Left ventricle myocardium inferior (tissue), 1 donor: Measurements from ENCODE around the gene TNFAIP3. TPM values are rescaled to one million over a fixed set of nuclear protein-coding genes. Genes with fewer than 3 reads are reported as not detected.

Experiments used
- DNase-seq: peaks from one replicate; pipeline ENCODE4 v3.0.0-alpha.2; 2020
- H3K27ac ChIP-seq: fragments of 200-600 bp; replicated peaks from 2 replicates; pipeline ENCODE4 v1.8.0; 2021
- H3K27me3 ChIP-seq: fragments of 200-600 bp; 2 replicates; pipeline ENCODE4 v1.8.0; 2021; ENCODE audit warnings: low read depth
- H3K36me3 ChIP-seq: fragments of 200-600 bp; 2 replicates; pipeline ENCODE4 v1.8.0; 2021
- H3K4me1 ChIP-seq: fragments of 200-600 bp; 2 replicates; pipeline ENCODE4 v1.8.0; 2021
- H3K4me3 ChIP-seq: fragments of 200-600 bp; 2 replicates; pipeline ENCODE4 v1.8.0; 2021; ENCODE audit warnings: mild to moderate bottlenecking, moderate library complexity
- H3K9me3 ChIP-seq: fragments of 200-600 bp; replicated peaks from 2 replicates; pipeline ENCODE4 v1.8.0; 2021
- intact Hi-C: fragments of 100-400 bp; cut with micrococcal nuclease; formaldehyde crosslinking; loops from one replicate; pipeline ENCODE4 v1.11.0; 2022
- total RNA-seq: library from RNA; stranded (reverse); fragmentation: NEBNext Ultra II Directional; extraction: Animal tissue kit (Norgen Biotek cat#: 25700); gene quantifications from one replicate; pipeline ENCODE4 v1.2.1, GENCODE V29; 2021
- TF ChIP-seq, protein P1 (sequence below): fragments of 200-600 bp; IDR thresholded peaks from 2 replicates; pipeline ENCODE4 v1.8.0; 2021; ENCODE audit warnings: antibody characterized with exemption, mild to moderate bottlenecking, borderline replicate concordance
- donor health status: DM: no; HTN: yes; CAD: no; lungs with severe emphysema.

The TNFAIP3 gene
- total RNA-seq, 1 donor from 2014 or later: 7.0 TPM

DNA sequence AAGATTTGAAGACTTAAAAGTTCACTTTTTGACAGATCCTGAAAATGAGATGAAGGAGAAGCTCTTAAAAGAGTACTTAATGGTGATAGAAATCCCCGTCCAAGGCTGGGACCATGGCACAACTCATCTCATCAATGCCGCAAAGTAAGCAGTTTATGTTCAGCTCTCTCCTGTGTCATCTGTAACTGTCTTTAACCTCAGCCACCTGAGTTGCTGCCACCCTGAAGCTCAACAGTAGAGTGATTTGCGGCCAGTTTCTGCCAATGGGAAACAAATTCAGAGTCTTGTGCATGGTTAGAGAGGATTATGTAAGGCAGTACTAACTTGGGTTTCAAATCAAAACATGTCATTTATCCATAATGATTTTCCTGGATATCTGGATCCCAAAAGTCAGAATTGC, 10.1 kb downstream of the TNFAIP3 start:
- DNase-seq: no peak
- Histone ChIP-seq H3K36me3 (peaks cover 75% of the 10 kb centered on the region), H3K27ac (no peak overlapping the region), H3K9me3 (no peaks in the 10 kb centered on the region), H3K27me3 (no peaks in the 10 kb centered on the region), H3K4me3 (no peak overlapping the region), H3K4me1 (peaks cover 51% of the 10 kb centered on the region)
- intact Hi-C loops: no loop called here
- TF ChIP-seq, protein P1, sequence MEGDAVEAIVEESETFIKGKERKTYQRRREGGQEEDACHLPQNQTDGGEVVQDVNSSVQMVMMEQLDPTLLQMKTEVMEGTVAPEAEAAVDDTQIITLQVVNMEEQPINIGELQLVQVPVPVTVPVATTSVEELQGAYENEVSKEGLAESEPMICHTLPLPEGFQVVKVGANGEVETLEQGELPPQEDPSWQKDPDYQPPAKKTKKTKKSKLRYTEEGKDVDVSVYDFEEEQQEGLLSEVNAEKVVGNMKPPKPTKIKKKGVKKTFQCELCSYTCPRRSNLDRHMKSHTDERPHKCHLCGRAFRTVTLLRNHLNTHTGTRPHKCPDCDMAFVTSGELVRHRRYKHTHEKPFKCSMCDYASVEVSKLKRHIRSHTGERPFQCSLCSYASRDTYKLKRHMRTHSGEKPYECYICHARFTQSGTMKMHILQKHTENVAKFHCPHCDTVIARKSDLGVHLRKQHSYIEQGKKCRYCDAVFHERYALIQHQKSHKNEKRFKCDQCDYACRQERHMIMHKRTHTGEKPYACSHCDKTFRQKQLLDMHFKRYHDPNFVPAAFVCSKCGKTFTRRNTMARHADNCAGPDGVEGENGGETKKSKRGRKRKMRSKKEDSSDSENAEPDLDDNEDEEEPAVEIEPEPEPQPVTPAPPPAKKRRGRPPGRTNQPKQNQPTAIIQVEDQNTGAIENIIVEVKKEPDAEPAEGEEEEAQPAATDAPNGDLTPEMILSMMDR: no peak

DNA sequence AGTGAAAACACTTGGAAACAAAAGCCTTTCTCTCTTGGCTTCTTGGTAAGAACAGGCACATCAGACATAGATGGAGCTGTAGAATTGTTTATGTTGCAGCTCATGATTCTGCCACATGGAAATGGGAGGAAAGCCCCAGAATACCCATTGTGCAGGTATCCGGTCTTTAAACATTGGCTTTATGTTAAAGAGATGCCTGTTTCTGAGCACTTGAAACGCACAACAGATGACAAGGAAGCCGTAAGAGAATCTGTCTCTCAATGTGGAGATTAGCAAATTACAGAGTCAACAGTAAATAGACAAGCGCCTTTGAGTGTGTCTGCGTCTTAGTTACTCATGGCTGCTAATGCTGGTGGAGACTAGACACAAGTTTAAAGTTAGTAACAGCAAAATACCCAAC, 10.5 kb downstream of the TNFAIP3 start:
- no peaks in the 10 kb centered on the region for H3K9me3 ChIP-seq
- no peak overlapping the region for H3K27ac ChIP-seq
- peaks cover 80% of the 10 kb centered on the region for H3K36me3 ChIP-seq
- no peak for DNase-seq
- no peak overlapping the region for H3K4me3 ChIP-seq
- H3K4me1 ChIP-seq: peaks cover 47% of the 10 kb centered on the region
- no peaks in the 10 kb centered on the region for H3K27me3 ChIP-seq
- TF ChIP-seq, protein P1: no peak
- intact Hi-C loops: no loop called here

DNA sequence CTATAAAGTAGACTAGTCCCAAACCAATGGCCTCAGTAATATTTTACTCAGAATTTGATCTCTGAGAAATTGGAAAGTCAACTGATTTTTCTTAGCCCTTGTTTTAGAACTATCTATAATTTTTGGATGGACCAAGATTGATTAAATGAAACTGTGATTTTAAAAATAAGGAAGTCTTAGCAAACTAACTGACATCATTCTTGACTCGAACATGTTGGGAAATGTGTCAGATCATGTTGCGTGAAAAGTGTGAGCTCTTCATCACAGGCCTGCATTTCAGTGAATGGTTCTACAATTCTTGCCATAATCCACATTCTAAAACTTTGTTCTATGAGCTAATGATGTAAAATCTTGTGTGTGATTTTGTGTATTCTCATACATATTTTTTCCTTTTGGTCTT, 11.0 kb downstream of the TNFAIP3 start:
- H3K27ac ChIP-seq: peak overlapping the region; percentile 73
- H3K4me3 ChIP-seq: no peak overlapping the region
- peaks cover 84% of the 10 kb centered on the region for H3K36me3 ChIP-seq
- TF ChIP-seq, protein P1: no peak
- DNase-seq: no peak
- intact Hi-C loops: no loop called here
- no peaks in the 10 kb centered on the region for H3K27me3 ChIP-seq
- peaks cover 42% of the 10 kb centered on the region for H3K4me1 ChIP-seq
- no peaks in the 10 kb centered on the region for H3K9me3 ChIP-seq

DNA sequence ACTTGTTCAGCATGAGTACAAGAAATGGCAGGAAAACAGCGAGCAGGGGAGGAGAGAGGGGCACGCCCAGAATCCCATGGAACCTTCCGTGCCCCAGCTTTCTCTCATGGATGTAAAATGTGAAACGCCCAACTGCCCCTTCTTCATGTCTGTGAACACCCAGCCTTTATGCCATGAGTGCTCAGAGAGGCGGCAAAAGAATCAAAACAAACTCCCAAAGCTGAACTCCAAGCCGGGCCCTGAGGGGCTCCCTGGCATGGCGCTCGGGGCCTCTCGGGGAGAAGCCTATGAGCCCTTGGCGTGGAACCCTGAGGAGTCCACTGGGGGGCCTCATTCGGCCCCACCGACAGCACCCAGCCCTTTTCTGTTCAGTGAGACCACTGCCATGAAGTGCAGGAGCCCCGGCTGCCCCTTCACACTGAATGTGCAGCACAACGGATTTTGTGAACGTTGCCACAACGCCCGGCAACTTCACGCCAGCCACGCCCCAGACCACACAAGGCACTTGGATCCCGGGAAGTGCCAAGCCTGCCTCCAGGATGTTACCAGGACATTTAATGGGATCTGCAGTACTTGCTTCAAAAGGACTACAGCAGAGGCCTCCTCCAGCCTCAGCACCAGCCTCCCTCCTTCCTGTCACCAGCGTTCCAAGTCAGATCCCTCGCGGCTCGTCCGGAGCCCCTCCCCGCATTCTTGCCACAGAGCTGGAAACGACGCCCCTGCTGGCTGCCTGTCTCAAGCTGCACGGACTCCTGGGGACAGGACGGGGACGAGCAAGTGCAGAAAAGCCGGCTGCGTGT, 11.6 kb downstream of the TNFAIP3 start:
- peak; percentile 77 for DNase-seq
- H3K36me3 ChIP-seq: peaks cover 87% of the 10 kb centered on the region
- peak overlapping the region; percentile 73 for H3K27ac ChIP-seq
- H3K27me3 ChIP-seq: no peaks in the 10 kb centered on the region
- no peaks in the 10 kb centered on the region for H3K9me3 ChIP-seq
- TF ChIP-seq, protein P1: peak; percentile 49
- peaks cover 43% of the 10 kb centered on the region for H3K4me1 ChIP-seq
- H3K4me3 ChIP-seq: peak overlapping the region; percentile 23
- intact Hi-C loops: no loop called here

DNA sequence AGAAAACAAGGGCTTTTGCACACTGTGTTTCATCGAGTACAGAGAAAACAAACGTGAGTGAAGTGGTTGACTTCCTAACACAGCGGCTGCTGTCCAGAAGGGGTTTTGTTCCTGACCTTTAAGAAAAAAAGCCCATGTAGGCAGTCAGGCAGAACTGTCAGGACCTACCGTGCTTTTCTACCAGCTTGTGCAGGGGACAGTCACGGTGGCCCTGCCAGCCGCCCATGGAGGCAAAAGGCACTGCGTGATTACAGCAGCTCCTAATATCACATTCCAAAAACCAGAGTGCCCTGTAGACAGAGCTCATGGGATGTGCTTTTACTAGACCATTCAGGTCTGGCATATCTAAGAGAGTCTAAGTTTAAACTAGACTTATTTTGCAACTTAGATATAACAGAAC, 12.2 kb downstream of the TNFAIP3 start:
- Histone ChIP-seq H3K4me1 (peaks cover 42% of the 10 kb centered on the region), H3K9me3 (no peaks in the 10 kb centered on the region), H3K4me3 (peak overlapping the region; percentile 23), H3K27me3 (no peaks in the 10 kb centered on the region), H3K36me3 (peaks cover 87% of the 10 kb centered on the region), H3K27ac (peak overlapping the region; percentile 73)
- DNase-seq: no peak
- TF ChIP-seq, protein P1: no peak
- intact Hi-C loops: no loop called here
